GM21825 (cell line): ENCODE results near the gene MCEE.
"Not testable (repeated sequence)": the region's sequence is repeated elsewhere in the genome, so short reads cannot be mapped to it uniquely, and the experiment has no call there.

Experiments
- ATAC-seq: cut with Tn5 transposase; IDR thresholded peaks from one replicate; pipeline ENCODE4 v1.9.1; 2021; ENCODE audit warnings: mild to moderate bottlenecking, moderate library complexity; ENCODE audit not compliant: unreplicated experiment

The MCEE gene

GRCh38 chr2:71129114-71129901, 721 bp downstream of the MCEE start:
- ATAC-seq, result no peak

- no peak for ATAC-seq
These were observed 3.1 kb downstream of the MCEE start for GRCh38 chr2:71126957-71127356.

DNA sequence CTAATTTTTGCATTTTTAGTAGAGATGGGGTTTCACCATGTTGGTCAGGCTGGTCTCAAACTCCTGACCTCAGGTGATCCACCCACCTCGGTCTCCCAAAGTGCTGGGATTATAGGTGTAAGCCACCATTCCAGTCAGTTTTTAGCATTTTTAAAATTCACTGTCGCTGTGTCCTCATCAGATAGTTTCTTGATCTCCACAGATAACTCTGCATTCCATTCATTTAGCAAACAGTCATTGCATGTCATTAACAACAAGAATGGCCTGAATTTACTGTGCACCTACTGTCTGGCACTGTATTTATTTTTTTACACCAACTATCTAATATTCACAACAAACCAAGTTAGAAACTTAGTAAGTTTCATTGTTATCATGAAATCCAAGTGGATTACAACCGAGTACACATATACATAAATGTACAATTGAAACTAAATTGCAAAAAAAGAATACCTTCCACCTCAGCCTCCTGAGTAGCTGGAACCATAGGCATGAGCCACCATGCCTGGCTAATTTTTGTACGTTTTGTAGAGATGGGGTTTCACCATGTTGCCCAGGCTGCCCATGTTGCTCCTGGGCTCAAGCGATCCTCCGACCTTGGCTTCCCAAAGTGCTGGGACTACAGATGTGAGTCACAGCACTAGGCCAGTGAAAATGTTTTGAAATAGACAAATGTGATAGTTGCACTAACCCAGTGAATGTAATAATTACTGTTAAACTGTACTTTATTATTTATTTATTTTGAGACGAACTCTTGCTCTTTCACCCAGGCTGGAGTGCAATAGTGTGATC, 4.3 kb downstream of the MCEE start:
- no peak for ATAC-seq

DNA sequence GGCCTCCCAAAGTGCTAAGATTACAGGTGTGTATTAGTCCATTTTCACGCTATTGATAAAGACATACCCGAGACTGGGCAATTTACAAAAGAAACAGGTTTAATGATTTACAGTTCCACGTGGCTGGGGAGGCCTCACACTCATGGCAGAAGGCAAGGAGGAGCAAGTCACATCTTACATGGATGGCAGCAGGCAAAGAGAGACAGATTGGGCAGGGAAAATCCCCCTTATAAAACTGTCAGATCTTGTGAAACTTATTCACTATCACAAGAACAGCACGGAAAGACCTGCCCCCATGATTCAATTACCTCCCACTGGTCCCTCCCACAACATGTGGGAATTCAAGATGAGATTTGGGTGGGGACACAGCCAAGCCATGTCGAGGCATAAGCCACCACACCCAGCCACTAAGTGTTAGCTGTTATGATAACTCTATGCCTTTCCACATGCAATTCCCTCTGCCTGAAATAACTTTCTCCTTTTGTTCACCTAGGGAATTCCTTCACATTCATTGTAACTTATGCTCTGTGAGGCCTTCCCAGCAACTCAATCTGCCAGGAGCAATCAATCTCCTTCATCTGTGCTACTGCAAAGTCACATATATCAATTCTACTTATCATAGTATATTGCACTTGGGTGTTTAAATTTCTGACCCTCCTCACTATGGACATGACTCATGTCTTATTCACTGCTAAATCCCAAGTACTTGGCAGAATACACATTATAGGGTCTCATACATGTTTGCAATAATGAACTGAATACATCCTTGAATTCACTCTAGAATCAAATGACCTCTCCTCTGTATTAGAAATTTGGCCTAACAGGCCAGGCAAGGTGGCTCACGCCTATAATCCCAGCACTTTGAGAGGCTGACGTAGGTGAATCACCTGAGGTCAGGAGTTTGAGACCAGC, 7.4 kb downstream of the MCEE start:
- no peak for ATAC-seq

- no peak for ATAC-seq
These were observed 8.6 kb downstream of the MCEE start for GRCh38 chr2:71121479-71121878.

DNA sequence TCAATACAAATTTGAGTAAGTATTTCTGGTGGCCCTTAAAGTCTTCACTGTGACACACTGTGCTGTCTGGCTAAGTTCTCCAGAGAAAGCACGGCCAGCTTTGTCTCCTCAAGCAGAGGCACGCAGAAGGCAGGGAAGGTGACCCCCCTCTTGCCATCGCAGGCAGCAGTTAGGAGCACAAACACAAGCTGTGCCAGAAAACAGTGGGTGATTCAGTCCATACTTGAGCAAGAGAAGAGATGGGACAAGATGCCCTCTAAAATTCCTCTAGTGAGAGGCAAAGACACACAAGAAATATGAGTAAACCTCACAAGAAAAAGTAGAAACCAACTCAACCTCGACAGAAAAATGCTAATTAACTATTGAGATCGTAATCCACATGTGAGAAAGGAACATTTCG, 9.8 kb downstream of the MCEE start:
- no peak for ATAC-seq

DNA sequence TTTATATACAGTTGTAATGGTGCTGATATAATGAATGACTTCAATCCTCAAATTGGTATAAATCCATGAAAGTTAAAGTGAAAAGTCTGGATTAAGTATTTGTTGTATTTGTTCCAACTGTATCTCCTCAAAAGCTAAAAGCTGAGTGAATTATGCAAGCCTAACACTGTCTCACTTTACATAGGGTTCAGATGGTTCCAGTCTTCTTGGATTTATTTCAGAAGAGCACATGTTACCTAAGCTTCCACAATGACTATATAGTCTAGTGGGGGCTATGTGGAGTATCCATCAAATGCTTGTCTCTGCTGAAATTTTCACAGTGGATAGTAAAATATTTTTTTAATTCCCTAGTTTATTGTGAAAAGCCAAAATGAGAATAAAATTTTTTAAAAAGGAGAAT, 13.0 kb downstream of the MCEE start:
- ATAC-seq, result no peak

GRCh38 chr2:71113843-71114242, 16.2 kb downstream of the MCEE start:
- no peak for ATAC-seq

DNA sequence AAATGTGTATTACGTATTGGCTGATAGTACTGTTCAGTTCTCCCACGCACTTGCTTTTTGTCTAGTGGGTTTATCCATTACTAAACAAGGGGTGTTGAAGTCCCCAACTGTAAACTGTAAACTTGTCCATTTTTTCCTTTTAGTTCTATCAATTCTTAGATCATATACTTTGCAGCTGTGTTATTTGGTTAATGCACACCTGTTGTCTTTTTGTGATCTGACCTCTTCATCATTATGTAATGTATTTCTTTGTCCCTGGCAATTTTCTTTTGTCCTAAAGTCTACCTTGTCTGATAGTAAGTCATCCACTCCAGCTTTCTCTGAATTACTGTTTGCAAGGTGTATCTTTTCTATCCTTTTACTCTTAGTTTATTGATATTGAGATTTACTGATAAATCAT, 21.9 kb downstream of the MCEE start:
- no peak for ATAC-seq

GRCh38 chr2:71106463-71106862, 23.6 kb downstream of the MCEE start:
- ATAC-seq, result not testable (repeated sequence)

DNA sequence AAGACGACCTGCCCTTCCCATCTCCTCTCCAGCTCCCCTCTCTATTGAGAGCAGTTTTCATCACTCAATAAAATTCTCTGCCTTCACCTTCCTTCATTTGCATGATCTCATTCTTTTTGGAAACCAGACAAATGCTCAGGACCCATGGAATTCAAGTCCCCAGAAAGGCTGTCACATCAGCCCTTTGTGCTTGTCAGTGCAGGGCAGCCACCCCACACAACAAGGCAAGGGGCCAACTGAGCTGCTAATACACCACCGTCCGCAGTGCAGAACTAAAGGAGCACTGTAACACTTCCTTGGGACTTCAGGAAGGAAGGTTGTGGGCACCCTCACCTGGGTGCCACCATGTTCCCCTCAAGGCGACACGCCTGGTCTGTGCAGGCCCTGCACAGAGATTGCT, 26.2 kb downstream of the MCEE start:
- ATAC-seq, result no peak

DNA sequence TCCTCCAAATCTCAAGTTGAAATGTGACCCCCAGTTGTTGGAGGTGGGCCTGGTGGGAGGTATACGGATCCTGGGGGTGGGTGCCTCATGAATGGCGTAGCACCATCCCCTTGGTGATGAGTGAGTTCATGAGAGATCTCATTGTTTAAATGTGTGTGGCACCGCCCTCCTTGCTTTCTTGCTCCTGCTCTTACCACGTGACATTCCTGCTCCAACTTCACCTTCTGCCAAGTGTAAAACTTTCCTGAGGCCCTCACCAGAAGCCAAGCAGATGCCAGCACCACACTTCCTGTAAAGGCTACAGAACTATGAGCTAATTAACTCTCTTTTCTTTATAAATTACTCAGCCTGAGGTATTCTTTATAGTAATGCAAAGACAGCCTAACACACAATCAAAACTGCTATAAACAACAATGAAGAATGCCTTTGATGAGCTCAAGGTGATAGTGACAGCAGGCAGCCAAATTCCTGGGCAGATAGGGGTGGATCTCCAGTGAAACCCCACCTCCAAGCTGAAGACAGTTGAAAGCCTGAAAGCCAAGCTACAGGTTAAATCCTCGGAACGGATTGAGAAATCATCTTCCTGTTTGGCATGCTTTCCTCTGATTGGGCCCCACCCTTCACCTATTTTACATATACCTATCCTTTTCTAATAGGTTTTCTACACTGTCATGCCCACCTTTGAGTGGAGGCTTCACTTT, 26.9 kb downstream of the MCEE start:
- ATAC-seq, result no peak

DNA sequence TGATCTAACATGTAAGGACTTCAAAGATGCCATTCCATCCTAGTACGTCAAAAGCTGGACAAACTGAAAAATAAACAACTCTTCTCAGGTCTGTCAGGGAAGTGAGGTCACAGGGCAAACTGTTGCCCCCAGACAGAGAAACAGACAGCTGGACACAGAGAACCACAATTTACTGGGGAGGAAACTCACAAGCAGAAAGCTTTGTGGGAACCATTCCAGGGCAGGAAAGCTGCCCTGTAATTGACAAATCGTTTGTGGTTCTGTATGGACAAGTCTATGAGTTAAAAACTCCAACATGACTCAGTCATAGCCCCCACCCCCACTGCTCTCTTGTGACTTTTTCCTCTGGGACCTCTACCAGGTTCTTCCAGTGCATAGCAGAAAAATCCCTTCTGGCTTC, 28.4 kb downstream of the MCEE start:
- no peak for ATAC-seq

- ATAC-seq, result no peak
These were observed 29.6 kb downstream of the MCEE start for GRCh38 chr2:71100195-71100964.

DNA sequence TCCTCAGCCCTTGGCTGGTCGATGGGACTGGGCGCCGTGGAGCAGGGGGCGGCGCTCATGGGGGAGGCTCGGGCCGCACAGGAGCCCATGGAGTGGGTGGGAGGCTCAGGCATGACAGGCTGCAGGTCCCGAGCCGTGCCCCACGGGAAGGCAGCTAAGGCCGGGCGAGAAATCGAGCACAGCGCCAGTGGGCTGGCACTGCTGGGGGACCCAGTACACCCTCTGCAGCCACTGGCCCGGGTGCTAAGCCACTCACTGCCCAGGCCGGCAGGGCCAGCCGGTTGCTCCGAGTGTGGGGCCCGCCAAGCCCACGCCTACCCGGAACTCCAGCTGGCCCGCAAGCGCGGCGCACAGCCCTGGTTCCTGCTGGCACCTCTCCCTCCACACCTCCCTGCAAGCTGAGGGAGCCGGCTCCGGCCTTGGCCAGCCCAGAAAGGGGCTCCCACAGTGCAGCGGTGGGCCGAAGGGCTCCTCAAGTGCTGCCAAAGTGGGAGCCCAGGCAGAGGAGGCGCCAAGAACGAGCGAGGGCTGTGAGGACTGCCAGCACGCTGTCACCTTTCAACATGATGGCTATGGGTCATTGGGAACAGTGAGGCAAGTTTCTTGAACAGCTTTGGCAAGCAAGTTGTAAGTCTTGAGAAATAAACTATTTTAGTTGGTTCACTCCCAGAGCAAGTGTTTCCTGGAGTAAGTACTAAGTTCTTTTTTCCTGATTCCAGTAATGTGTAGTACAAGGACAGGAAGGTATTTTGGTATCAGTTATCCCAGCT, 37.4 kb downstream of the MCEE start:
- ATAC-seq, result not testable (repeated sequence)

- not testable (repeated sequence) for ATAC-seq
These were observed 38.2 kb downstream of the MCEE start for GRCh38 chr2:71091808-71092207.

GRCh38 chr2:71089475-71089874, 40.6 kb downstream of the MCEE start:
- ATAC-seq, result not testable (repeated sequence)

- ATAC-seq, result not testable (repeated sequence)
These were observed 44.6 kb downstream of the MCEE start for GRCh38 chr2:71085325-71086003.
